Activated CD4-positive, alpha-beta T cell treated with anti-CD3 and anti-CD28 coated beads, Interleukin-2, amount 10 ng/mL, durations not matched to agents 24 days and 14 days (primary cell): ENCODE results near the gene CT47A7. TPM values are rescaled to one million over a fixed set of nuclear protein-coding genes. Genes with fewer than 3 reads are reported as not detected.
"Not testable (repeated sequence)": the region's sequence is repeated elsewhere in the genome, so short reads cannot be mapped to it uniquely, and the experiment has no call there.

Experiments used
- DNase-seq: peaks from one replicate; pipeline ENCODE4 v3.0.0; 2022
- H3K27ac Mint-ChIP-seq: one replicate; pipeline ENCODE4 v1.8.0; 2022; ENCODE audit warnings: mild to moderate bottlenecking, mixed read lengths
- H3K27me3 Mint-ChIP-seq: one replicate; pipeline ENCODE4 v1.8.0; 2022; ENCODE audit warnings: mixed read lengths
- H3K36me3 Mint-ChIP-seq: one replicate; pipeline ENCODE4 v1.8.0; 2022; ENCODE audit warnings: low read depth, mild to moderate bottlenecking, mixed read lengths
- H3K4me1 Mint-ChIP-seq: one replicate; pipeline ENCODE4 v1.8.0; 2021; ENCODE audit warnings: mixed read lengths
- H3K4me3 Mint-ChIP-seq: one replicate; pipeline ENCODE4 v1.8.0; 2022; ENCODE audit warnings: mild to moderate bottlenecking, moderate library complexity, mixed read lengths
- H3K9me3 Mint-ChIP-seq: one replicate; pipeline ENCODE4 v1.8.0; 2021; ENCODE audit warnings: mixed read lengths
- intact Hi-C: fragments of 100-400 bp; cut with micrococcal nuclease; formaldehyde crosslinking; loops from one replicate; pipeline ENCODE4 v1.15.1; 2023
- total RNA-seq: library from RNA; stranded (reverse); gene quantifications from 2 replicates; pipeline ENCODE4 v1.2.3, GENCODE V29; 2022

CT47A7 gene
- total RNA-seq = not detected in 2 replicates

DNA sequence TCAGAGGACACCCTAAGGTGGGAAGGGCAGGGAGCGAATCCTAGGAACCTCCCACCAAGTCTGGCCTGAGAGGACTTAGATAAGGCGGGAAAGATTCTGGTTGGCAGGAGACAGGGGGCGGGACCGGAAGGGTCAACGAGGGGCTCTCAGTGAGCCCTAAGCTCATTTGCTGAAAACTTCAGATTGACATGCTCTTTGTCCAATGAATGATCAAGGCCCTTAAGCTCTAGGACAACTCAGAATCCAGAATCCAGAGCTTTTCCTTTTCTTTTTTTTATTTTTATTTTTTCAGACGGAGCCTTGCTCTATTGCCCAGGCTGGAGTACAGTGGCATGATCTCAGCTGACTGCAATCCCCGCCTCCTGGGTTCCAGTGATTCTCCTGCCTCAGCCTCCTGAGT, at the start of gene CT47A7:
Gene CT47A7, minus strand, starts transcription at position 101 of the 400 bp plus-strand sequence. CDS start 255 bp downstream, outside the sequence.
- intact Hi-C loops, H3K4me3 Mint-ChIP-seq, H3K27me3 Mint-ChIP-seq, H3K36me3 Mint-ChIP-seq, DNase-seq, H3K27ac Mint-ChIP-seq, H3K9me3 Mint-ChIP-seq, H3K4me1 Mint-ChIP-seq: not testable (repeated sequence)

DNA sequence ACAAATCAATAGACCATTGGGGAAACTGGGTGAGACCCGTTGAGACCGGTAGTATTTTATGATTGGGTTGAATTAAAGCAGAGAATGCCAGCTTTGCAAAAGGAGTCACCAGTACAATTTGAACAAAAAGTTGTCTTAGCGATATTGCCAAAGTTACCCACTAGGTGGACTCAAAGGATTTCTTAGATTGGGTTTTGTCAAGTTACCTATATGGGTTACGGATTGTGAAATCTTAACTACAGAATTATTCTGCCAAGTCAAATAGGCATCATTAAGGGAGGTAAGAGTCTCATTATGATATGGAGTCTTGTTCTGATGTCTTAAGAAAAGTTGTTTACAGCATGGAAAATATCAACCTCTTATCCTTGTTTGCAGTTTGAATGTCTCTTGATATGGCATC, 44.2 kb upstream of the CT47A7 start:
- Mint-ChIP-seq H3K27me3 (no peaks in the 10 kb centered on the region), H3K9me3 (no peaks in the 10 kb centered on the region), H3K4me1 (no peaks in the 10 kb centered on the region), H3K4me3 (no peak overlapping the region), H3K27ac (no peak overlapping the region), H3K36me3 (no peaks in the 10 kb centered on the region)
- DNase-seq = no peak
- intact Hi-C loops = loop anchor here (1.0 kb wide), 1 partner anchor 308 kb away; no protein-coding TSS in a partner anchor

DNA sequence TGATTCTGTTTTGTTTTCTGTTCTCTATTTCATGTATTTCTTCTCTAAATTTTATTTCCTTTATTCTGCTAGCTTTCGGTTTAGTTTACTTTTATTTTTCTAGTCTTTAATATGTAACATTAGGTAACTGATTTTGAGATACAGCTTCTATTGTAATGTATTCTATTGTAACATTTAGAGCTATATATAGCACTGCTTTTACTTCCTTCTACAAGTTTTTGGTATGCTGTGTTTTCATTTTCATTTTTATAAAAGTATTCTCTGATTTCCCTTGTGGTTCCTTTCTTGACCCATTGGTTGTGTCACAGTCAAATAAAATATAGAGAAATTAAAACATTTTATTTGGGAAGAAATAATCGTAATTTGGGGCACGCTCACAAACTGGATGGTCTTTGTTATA, 43.0 kb upstream of the CT47A7 start:
- H3K27ac Mint-ChIP-seq = no peak overlapping the region
- intact Hi-C loops = no loop called here

GRCh38 chrX:120985660-120986059, 29.3 kb upstream of the CT47A7 start, which contains the start of gene CT47A1:
Gene CT47A1 (minus strand): TSS chrX:120985760. CDS start chrX:120985529, 231 bp downstream.
- intact Hi-C loops, H3K27me3 Mint-ChIP-seq: not testable (repeated sequence)

More for the DNA sequence above, 43.0 kb upstream of the CT47A7 start:
- no peak for DNase-seq
- Mint-ChIP-seq H3K27me3 (no peaks in the 10 kb centered on the region), H3K4me3 (no peak overlapping the region), H3K4me1 (no peaks in the 10 kb centered on the region), H3K36me3 (no peaks in the 10 kb centered on the region), H3K9me3 (no peaks in the 10 kb centered on the region)

More at GRCh38 chrX:120985660-120986059, 29.3 kb upstream of the CT47A7 start, which contains the start of gene CT47A1:
- H3K36me3 Mint-ChIP-seq, H3K4me3 Mint-ChIP-seq, H3K4me1 Mint-ChIP-seq, DNase-seq, H3K27ac Mint-ChIP-seq, H3K9me3 Mint-ChIP-seq: not testable (repeated sequence)

Other genes starting within 250 kb of the CT47A7 start
- gene CT47B1, start 80.7 kb downstream of the CT47A7 start, total RNA-seq = not detected in 2 replicates
- not detected in 2 replicates for gene CT47A11, start 19.4 kb downstream of the CT47A7 start, total RNA-seq
- gene CT47A10, start 14.6 kb downstream of the CT47A7 start, total RNA-seq = not detected in 2 replicates
- not detected in 2 replicates for gene CT47A9, start 9.7 kb downstream of the CT47A7 start, total RNA-seq
- gene CT47A8, start 4.9 kb downstream of the CT47A7 start, total RNA-seq = not detected in 2 replicates
- gene CT47A6, start 4.9 kb upstream of the CT47A7 start, total RNA-seq = not detected in 2 replicates
- gene CT47A5, start 9.7 kb upstream of the CT47A7 start, total RNA-seq = not detected in 2 replicates
- gene CT47A4, start 14.6 kb upstream of the CT47A7 start, total RNA-seq = not detected in 2 replicates
- gene CT47A3, start 19.5 kb upstream of the CT47A7 start, total RNA-seq = not detected in 2 replicates
- gene CT47A2, start 24.3 kb upstream of the CT47A7 start, total RNA-seq = not detected in 2 replicates
- not detected in 2 replicates for gene CT47A1, start 29.2 kb upstream of the CT47A7 start, total RNA-seq
- gene GLUD2, start 91.0 kb upstream of the CT47A7 start, total RNA-seq = 0.68 and 0.95 TPM in 2 replicates